ENCODE measurements around the gene CD96.
A peak's percentile ranks its signal among the peaks of the same experiment; 100 is the strongest.
"Not testable (repeated sequence)": the region's sequence is repeated elsewhere in the genome, so short reads cannot be mapped to it uniquely, and the experiment has no call there.

The CD96 gene

GRCh38 chr3:111630638-111631037 lies 88.6 kb downstream of the CD96 start:
- DNase-seq, result not testable (repeated sequence)

- no peak for DNase-seq
Observed at GRCh38 chr3:111635403-111635802, 93.4 kb downstream of the CD96 start.

GRCh38 chr3:111636366-111636885 lies 94.4 kb downstream of the CD96 start:
- DNase-seq, result no peak

- no peak for DNase-seq
Observed at GRCh38 chr3:111639316-111639715, 97.3 kb downstream of the CD96 start.

- DNase-seq, result no peak
Observed at GRCh38 chr3:111648991-111649579, 107.1 kb downstream of the CD96 start.

GRCh38 chr3:111650378-111651275 lies 108.6 kb downstream of the CD96 start:
- no peak for DNase-seq

GRCh38 chr3:111652492-111653180 lies 110.6 kb downstream of the CD96 start:
- no peak for DNase-seq

GRCh38 chr3:111653766-111654165 lies 111.8 kb downstream of the CD96 start:
- DNase-seq, result no peak

- DNase-seq, result no peak
Observed at GRCh38 chr3:111662012-111662411, 120.0 kb downstream of the CD96 start.

GRCh38 chr3:111662907-111663306 lies 120.9 kb downstream of the CD96 start:
- no peak for DNase-seq

- DNase-seq, result no peak
Observed at GRCh38 chr3:111666041-111666735, 124.2 kb downstream of the CD96 start.

GRCh38 chr3:111667170-111667569 lies 125.2 kb downstream of the CD96 start:
- DNase-seq, result no peak

GRCh38 chr3:111667621-111668239 lies 125.7 kb downstream of the CD96 start:
- DNase-seq, result peak; percentile 68

GRCh38 chr3:111668326-111668725 lies 126.3 kb downstream of the CD96 start:
- DNase-seq, result no peak

- DNase-seq, result no peak
Observed at GRCh38 chr3:111668888-111669488, 127.0 kb downstream of the CD96 start.

- DNase-seq, result no peak
Observed at GRCh38 chr3:111669926-111670630, 128.1 kb downstream of the CD96 start.

- not testable (repeated sequence) for DNase-seq
Observed at GRCh38 chr3:111672461-111672860, 130.5 kb downstream of the CD96 start.

- DNase-seq, result no peak
Observed at GRCh38 chr3:111675846-111676210, 133.8 kb downstream of the CD96 start.

- DNase-seq, result no peak
Observed at GRCh38 chr3:111676211-111677006, 134.4 kb downstream of the CD96 start.

- DNase-seq, result no peak
Observed at GRCh38 chr3:111677007-111677392, 135.0 kb downstream of the CD96 start.

Data from NK-92 treated with Interleukin-12 subunit alpha and Interleukin-12 subunit beta, amount 100 ng/mL, for 24 hours (cell line).